ENCODE data around the gene PLAGL2. TPM values are rescaled to one million over a fixed set of nuclear protein-coding genes. Genes with fewer than 3 reads are reported as not detected.

Gene PLAGL2
- total RNA-seq, 1 experiment from 2014 or later, result 44.4 TPM

DNA sequence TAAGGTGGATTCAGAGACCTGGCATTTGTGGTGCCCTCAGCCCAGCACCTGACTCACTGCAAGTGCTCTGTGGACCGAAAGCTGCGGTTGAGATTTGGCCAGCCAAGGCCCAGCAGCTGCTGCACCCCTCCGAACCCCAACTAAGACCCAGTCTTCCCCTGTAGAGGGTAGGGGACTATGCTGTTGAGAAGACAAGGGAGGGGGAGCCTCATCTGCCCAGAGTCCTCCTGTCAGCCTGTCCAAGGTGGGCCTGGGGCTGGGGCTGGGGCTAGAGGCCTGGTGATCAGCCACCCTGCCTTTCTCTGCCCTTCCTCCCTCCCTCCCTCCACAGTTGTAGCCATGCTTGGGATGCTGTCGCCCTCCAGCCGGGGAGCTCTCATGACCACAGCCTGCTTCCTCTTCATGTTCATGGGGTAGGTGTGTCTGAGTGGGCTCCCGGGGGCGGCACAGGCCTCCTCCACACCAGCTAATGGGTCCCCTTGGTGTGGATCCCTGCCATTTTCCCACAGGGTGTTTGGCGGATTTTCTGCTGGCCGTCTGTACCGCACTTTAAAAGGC lies 57.2 kb downstream of the PLAGL2 start:
- H3K4me1 Mint-ChIP-seq, result peaks cover 0 to 4% of the 10 kb centered on the region in 2 experiments; a peak in 1 of 4 replicates
- no peaks in the 10 kb centered on the region for H3K9me3 Mint-ChIP-seq
- Histone ChIP-seq H3K9ac (ENCODE audit: extremely low read depth, insufficient read length, low read length) (no peak overlapping the region), H2BK5ac (ENCODE audit: insufficient read length, low read length) (no peak overlapping the region), H2BK120ac (ENCODE audit: low read depth, low read length, poor library complexity, severe bottlenecking) (no peak overlapping the region), H3K23ac (ENCODE audit: insufficient read length, low read depth, low read length) (no peak overlapping the region), H4K5ac (ENCODE audit: insufficient read length, low read depth, low read length) (no peak overlapping the region), H2AK5ac (ENCODE audit: insufficient read length, low read length) (no peak overlapping the region), H3K79me2 (ENCODE audit: insufficient read depth, low read length) (no peaks in the 10 kb centered on the region), H3K27me3 (ENCODE audit: insufficient read depth, low read length) (no peaks in the 10 kb centered on the region), H2BK12ac (ENCODE audit: insufficient read length, low read depth, low read length) (no peak overlapping the region), H3K4me1 (ENCODE audit: insufficient read depth, low read length) (no peaks in the 10 kb centered on the region), H2BK20ac (ENCODE audit: low read depth, low read length, poor library complexity, severe bottlenecking) (no peak overlapping the region), H3K18ac (ENCODE audit: insufficient read length, low read depth, low read length) (no peak overlapping the region), H3K4ac (ENCODE audit: low read depth, low read length) (no peak overlapping the region), H3T11ph (ENCODE audit: low read length) (no peak overlapping the region), H3K14ac (ENCODE audit: insufficient read depth, low read length) (no peak overlapping the region), H4K91ac (ENCODE audit: insufficient read length, low read depth, low read length) (no peak overlapping the region), H4K20me1 (ENCODE audit: control insufficient read depth, insufficient read depth, insufficient read length) (no peaks in the 10 kb centered on the region), H4K8ac (replicated peaks; ENCODE audit: insufficient read length, low read depth, low read length) (no peak overlapping the region), H2AFZ (ENCODE audit: low read length) (no peak overlapping the region), H3K4me2 (ENCODE audit: insufficient read depth, insufficient read length, low read length) (no peak overlapping the region), H3K27ac (ENCODE audit: insufficient read length, low read depth, low read length) (no peak overlapping the region), H3K79me1 (ENCODE audit: insufficient read depth, low read depth, low read length, poor library complexity, severe bottlenecking) (no peaks in the 10 kb centered on the region), H2BK15ac (ENCODE audit: low read depth, low read length) (no peak overlapping the region), H3K56ac (ENCODE audit: insufficient read length, low read depth, low read length) (no peak overlapping the region), H3K23me2 (ENCODE audit: insufficient read length, low read depth, low read length, poor library complexity, severe bottlenecking) (no peaks in the 10 kb centered on the region), H3K9me3 (ENCODE audit: control insufficient read depth, low read depth, low read length) (no peaks in the 10 kb centered on the region)
- H3K27ac Mint-ChIP-seq, result peak overlapping the region in 1 of 3 experiments; percentile 61; a peak in 2 of 7 replicates
- TF ChIP-seq, protein P1, sequence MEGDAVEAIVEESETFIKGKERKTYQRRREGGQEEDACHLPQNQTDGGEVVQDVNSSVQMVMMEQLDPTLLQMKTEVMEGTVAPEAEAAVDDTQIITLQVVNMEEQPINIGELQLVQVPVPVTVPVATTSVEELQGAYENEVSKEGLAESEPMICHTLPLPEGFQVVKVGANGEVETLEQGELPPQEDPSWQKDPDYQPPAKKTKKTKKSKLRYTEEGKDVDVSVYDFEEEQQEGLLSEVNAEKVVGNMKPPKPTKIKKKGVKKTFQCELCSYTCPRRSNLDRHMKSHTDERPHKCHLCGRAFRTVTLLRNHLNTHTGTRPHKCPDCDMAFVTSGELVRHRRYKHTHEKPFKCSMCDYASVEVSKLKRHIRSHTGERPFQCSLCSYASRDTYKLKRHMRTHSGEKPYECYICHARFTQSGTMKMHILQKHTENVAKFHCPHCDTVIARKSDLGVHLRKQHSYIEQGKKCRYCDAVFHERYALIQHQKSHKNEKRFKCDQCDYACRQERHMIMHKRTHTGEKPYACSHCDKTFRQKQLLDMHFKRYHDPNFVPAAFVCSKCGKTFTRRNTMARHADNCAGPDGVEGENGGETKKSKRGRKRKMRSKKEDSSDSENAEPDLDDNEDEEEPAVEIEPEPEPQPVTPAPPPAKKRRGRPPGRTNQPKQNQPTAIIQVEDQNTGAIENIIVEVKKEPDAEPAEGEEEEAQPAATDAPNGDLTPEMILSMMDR (conservative IDR thresholded peaks at IDR 0.05), result no peak
- WGBS (ENCODE audit: extremely low coverage, insufficient read length, low lambda C conversion rate), result no CpG with 5 or more reads among the region's 10 CpGs
- H3K4me3 Mint-ChIP-seq, result no peak overlapping the region
- peaks cover 29 to 91% (median 73%) of the 10 kb centered on the region in 3 experiments for H3K36me3 Mint-ChIP-seq (ENCODE audit: insufficient read depth in 1 of 3, low read depth in 3 of 3)
- no peaks in the 10 kb centered on the region for H3K27me3 Mint-ChIP-seq (ENCODE audit: low read depth)
- no peak for DNase-seq

Data from H9 (cell line).